ENCODE data around the gene CHD2.
"Not testable (repeated sequence)": the region's sequence is repeated elsewhere in the genome, so short reads cannot be mapped to it uniquely, and the experiment has no call there.

DNA sequence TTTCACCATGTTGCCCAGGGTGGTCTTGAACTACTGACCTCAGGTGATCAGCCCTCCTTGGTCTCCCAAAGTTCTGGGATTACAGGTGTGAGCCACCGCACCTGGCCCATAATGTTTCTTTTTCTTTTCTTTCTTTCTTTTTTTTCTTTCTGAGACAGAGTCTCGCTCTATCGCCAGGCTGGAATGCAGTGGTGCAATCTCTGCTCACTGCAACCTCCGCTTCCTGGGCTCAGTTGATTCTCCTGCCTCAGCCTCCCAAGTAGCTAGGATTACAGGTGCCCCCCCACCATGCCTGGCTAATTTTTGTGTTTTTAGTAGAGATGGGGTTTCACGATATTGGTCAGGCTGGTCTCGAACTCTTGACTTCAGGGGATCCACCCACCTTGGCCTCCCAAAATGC, 27.2 kb upstream of the CHD2 start:
- TF ChIP-seq, protein P1, sequence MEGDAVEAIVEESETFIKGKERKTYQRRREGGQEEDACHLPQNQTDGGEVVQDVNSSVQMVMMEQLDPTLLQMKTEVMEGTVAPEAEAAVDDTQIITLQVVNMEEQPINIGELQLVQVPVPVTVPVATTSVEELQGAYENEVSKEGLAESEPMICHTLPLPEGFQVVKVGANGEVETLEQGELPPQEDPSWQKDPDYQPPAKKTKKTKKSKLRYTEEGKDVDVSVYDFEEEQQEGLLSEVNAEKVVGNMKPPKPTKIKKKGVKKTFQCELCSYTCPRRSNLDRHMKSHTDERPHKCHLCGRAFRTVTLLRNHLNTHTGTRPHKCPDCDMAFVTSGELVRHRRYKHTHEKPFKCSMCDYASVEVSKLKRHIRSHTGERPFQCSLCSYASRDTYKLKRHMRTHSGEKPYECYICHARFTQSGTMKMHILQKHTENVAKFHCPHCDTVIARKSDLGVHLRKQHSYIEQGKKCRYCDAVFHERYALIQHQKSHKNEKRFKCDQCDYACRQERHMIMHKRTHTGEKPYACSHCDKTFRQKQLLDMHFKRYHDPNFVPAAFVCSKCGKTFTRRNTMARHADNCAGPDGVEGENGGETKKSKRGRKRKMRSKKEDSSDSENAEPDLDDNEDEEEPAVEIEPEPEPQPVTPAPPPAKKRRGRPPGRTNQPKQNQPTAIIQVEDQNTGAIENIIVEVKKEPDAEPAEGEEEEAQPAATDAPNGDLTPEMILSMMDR (conservative IDR thresholded peaks at IDR 0.05), result not testable (repeated sequence)
- not testable (repeated sequence) for TF ChIP-seq EZH2 (IDR thresholded peaks at IDR 0.05; ENCODE audit: low read depth)
